HG02678 (cell line): Measurements from ENCODE around the gene TECPR1.
"Not testable (repeated sequence)": the region's sequence is repeated elsewhere in the genome, so short reads cannot be mapped to it uniquely, and the experiment has no call there.

Experiments
- ATAC-seq: cut with Tn5 transposase; IDR thresholded peaks from one replicate; pipeline ENCODE4 v1.9.1; 2021; ENCODE audit warnings: mild to moderate bottlenecking, moderate library complexity; ENCODE audit not compliant: unreplicated experiment

The TECPR1 gene

DNA sequence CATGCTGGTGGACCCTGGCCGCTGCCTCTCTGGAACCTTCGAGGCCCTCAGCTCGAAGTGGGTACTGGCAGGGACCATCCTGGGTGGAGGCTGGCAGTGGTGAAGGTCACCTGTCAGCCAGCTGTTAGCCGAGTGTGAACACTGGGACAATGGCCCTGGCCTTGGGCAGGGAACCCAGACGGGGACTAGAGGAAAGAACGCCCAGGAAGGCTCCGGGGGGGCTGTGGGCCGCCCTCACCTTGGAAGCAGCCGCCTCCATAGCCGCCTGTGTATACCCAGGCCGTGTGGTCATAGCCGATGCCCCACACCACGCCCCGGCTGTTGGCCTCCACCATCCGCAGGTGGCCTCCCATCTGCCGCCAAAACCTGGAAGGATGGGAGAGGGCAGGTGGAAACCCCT lies 23.2 kb downstream of the TECPR1 start:
- no peak for ATAC-seq

DNA sequence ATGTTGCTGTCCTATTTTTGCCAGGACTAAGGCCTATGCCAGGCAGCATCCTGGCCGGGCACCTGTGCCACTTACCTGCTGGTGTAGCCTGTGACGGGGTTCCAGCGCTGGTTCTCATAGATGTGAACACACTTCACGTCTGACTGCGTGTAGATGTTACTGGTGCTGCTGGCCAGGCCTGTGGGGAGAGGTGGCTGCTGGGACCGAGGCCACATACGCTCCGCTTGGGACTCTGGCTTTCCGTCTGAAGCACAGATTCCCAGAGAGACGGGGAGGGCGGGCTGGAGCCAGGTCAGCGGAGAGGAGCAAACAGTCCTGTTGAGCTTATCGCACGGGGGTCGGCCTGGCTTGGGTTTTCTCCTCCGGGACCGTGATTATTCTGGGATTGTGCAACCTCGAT lies 24.1 kb downstream of the TECPR1 start:
- no peak for ATAC-seq

DNA sequence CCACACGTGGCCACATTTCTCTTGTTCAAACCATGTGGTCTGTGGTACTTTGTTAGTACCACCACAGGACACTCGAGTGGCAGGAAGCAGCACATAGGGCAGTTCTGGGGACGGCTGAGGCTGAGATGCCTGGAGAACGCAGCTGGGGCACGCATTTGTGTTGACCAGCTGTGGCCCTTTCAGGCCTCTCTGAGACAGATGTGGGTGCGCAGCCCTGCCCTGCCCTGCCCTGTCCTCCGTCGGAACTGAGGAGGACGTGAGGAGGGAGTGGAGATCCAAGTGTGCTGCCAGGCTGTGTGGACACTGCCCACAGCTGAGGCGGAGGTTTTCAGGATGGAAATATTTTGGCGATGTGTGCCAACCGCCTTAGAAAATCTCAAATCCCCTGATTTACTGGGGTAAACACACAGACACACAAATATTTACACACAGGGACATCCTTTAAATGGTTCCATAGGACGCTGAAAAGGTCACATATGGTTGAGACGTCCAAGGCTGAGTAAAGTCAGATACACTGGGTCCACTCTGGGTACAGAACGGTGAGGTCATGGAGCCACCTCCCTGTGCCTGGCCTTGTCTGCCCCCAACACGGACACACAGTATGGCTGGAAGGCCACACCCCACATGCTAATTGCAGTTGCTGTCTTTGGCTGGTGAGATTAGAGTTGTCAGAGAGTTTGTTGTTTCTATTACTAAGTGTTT lies 26.0 kb downstream of the TECPR1 start:
- no peak for ATAC-seq

DNA sequence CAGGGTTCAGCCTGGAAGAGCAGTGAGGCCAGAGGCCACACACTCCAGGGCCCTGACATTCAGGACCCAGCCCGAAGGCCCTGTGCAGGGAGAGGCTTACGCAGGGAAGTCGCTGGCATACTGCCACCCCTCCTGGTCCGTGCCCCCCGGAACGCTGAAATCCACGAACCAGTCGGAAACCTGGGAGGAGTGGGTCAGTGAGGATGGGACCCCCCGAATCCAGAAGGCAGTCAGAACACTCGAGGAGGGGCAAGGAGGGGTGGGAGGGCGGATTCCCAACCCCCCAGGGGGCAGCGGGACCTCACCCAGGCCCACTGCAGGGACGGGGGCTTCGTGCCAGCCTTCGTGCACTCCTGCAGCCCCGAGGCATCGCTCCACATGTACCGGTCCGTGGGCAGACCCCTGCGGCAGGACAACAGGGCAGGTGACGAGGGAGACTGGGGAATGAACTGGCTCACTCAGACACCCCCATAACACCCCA lies 27.3 kb downstream of the TECPR1 start:
- ATAC-seq = no peak

DNA sequence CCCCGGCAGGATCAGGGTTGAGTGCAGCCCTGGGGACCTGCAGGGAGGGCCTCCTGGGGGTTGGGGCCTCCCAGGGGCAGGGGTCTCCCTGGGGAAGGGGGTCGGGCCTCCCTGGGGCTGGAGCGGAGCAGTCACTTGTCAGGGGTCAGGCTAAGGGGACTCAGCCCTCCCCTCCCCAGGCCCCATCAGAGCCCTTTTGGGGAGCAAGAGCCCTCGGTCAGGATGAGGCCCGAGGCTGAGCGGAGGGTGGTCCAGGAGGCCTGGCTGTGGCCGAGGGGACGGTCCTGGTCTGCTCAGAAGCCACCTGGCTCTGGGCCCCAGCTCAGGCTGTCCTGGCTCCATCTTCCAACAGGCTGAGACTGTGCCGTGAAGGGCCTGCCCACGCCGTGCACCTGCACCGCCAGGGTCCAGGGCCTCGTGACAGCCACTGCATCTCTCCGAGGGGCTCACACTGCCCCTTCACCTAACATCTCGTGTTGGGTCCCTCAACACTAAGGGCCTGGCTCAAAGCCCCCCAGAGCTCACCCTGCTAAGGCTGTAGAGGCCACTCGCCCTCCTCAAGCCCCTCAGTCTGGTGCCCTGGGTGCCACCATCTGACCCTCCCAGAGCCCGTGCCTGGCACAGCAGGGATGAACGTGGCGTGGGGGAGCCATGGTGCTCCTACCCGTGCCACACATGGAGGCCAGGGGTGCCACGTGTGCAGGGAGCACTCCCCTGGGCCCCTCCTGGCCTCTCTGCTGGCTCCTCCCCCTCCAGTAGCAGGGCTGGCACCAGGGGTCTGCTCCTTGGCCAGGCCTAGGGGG lies 27.9 kb downstream of the TECPR1 start:
- ATAC-seq = no peak

DNA sequence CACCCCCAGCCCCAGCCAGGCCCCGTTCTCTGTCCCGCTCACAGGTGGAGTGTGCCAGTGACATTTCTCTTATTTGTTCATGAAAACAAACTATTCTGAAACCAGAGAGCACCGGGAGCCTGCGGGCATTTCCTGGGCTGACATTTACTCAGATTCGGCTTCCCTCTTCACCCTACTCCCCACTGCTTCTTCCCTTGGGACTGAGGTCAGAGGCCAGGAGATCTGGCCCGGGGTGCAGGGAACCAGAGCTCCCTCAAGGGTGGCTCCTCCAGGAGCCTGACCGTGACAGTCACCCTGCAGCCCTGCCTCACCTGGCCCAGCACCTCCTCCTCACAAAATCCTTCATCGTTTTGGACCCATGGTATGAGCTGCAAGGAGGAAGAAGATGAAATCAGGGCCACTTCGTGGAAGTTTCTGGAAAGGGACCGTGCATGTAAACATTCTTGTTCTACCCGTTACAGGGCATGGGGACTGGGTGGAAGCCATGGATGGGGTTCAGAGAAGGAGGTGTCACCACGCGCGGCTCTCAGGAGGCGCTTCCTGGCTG lies 28.6 kb downstream of the TECPR1 start:
- ATAC-seq = no peak

DNA sequence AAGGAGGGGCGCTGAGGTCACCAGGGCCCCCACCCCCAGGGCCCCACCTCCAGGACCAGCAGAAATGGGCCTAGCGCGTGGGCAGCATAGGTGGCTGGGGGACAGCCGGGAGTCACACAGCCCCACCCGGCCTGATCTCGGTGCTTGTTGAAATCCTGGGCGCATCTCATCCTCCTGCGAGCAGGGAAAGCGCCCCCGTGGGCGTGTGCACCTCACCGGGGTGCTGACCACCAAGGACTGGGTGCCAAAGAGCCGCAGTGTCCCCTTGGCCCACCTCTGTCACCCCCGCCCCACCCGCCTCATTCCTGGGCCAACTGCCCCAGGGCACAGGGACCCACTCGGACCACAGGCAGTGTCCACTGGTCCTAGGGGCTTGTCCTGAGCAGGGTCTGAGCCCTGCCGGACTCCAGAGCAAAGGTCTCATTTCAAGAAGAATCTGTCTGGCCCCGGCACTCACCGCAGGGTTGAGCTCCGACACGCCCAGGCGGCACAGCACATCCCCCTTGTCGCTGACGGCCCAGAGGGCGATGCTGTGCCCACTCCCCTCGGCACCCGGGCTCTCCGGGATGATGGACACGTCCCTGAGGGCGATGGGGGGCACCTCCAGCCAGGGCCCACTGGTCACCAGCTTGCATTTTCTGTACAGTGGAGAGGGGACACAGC lies 29.4 kb downstream of the TECPR1 start:
- no peak for ATAC-seq

DNA sequence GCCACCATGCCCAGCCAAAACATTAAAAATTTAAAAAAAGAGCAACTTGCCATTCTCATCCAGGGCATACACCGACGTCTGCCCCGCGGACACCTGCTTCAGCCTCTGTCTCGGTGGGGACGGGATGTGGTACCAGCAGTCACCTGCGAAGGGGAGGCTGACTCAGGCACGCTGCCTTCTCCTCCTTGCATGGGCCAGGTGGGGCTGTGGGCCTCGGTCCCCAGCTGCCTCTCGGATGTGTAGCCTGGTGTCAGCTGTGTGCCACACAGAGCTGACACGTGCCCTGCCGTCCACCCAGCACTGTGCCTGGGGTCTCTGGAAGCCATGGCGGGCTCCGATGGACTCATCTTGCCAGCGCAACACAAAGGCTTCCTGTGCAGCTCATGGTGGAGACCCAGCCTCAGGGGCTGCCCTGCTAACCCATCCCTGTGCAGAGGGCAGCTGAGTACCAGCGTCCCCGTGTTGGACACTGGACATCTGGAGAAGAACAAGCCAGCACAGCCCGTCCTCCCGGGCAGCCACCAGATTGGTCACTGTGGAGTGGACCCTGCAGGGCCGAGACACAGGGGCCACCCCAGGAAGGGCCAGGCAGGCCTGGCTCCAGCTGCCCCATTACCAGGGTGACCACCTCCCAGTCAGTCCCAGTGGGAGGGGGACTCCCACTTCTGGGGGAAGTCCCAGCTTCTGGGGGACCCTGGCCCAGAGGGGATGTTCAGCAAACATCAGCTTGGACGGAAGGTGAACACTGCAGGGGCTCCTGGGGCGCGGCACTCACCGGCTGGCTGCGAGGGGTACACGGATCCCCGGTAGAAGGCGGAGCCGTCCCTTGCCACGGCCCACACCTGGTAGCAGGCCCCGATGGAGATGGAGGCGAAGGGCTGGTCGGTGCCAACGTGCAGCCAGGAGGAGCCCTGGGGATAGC lies 30.2 kb downstream of the TECPR1 start:
- no peak for ATAC-seq

DNA sequence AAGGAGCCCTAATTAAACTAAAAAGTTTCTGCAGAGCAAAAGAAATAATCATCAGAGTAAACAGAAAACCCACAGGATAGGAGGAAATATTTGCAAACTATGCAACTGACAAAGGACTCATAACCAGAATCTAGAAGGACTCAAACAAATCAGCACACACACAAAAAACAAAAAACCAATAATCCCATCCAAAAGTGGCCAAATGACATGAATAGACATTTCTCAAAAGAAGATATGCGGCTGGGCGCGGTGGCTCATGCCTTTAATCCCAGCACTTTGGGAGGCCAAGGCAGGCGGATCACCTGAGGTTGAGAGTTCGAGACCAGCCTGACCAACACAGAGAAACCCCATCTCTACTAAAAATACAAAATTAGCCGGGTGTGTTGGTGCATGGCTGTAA lies 32.6 kb downstream of the TECPR1 start:
- not testable (repeated sequence) for ATAC-seq

DNA sequence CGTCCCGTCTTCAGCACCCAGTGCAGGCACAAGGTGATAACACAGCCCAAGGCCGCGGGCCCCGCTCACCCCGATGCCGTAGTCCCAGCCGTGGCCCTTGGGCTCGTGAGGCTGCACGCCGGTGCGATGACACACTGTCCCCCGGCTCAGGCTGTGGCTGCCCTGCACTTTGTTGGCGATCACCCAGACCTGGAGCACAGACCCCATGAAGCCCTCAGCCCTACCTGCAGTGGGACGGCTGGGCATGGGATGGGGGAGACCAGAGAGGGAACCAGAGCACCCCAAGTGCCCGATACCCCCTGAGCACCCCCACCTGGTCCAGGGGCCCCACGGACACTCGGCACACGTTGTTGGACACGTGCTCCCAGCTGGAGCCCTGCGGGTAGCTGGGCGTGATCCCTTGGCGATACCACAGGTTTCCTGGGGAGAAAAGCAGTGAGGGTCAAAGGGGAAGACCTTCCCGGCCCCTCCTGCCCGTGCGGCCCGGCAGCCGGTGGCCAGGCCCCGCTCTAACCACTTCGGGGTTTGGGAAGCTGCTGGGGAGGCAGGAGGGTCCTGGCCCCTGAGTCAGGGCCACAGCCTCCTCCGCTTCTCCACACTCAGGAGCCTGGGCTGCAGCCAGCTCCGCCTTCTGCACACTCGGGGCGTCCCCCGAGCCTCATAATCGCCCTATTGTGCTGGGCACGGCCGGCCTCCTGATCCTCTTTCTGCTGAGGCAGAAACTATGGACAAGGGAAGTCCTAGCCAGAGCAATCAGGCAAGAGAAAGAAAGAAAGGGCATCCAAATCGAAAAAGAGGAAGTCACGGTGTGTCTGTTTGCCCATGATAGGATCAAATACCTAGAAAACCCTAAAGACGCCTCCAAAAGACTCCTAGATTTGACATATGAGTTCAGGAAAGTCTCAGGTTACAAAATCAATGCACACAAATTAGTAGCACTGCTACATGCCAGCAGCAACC lies 34.1 kb downstream of the TECPR1 start:
- ATAC-seq = no peak

DNA sequence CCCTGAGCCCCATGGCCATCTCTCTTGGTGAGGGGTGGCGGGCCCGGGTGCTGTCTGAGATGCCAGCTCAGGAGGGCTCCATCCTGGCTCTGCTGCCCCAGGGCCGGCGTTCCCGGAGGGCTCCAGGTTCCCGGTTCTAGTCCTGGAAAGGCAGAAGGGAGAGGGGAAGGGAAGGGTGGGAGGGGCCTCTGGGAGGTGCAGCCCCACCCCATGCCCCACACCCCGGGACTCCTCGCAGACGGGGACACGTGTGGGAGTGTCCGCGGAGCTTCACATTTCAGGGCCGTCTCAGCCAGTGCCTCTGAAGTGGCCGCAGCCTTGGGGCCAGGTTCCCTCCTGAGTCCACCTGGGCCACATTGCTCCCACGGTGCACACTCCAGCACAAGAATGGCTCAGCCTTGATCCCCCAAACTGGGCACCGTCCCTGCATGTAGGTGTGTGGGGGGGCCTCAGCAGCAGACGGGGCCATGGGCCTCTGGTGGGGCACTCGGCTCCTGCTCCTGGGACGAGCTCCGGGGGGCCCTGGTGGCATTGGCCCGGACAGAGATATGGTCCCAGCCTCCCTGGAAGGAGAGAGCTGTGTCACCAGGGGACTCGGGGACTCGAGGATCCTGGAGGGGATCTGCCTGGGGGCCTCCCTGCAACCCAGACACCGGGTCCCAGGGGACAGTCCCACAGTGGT lies 35.0 kb downstream of the TECPR1 start:
- no peak for ATAC-seq

DNA sequence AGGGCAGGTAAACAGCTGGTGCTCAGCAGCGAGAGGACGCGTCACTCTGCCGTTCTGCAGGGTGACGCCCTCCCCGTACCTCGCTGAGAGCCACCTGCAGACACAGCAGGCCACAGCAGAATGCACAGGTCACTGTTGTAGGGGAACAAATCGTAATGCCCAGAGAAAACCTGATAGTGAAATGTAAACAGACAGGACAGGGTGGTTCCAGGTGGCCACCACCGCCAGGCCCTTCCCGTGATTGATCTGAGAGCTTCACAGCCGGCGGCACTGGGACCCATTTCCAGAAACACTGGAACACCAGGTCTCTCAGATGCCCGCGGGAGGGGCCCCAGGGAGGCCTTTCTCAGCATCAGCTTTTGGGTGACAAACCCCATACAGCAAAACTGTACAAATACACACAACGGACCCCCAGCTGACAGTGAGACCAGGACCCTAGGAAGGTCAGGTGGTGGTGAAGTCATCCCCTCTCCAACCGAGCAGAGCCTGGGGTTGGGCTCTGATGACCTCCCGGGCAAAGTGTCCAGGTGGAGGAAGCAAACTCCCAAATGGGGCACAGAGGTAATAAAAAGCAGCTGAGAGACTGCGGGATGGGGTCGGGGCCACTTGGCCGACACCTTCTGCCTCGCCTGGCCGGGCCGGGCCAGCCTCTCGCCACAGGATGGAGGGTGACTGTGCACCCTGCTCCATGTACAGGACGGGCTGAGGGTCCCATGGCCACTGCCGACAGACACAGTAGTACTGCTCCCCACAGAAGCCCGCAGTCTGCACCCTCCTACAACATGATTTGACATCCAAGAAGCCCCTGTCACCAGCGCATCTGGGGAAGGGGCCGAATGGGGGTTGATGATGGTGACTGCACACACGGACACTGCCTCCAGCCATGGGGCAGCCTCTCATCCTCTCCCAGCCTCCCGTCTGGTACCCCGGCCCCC lies 36.2 kb downstream of the TECPR1 start:
- no peak for ATAC-seq

DNA sequence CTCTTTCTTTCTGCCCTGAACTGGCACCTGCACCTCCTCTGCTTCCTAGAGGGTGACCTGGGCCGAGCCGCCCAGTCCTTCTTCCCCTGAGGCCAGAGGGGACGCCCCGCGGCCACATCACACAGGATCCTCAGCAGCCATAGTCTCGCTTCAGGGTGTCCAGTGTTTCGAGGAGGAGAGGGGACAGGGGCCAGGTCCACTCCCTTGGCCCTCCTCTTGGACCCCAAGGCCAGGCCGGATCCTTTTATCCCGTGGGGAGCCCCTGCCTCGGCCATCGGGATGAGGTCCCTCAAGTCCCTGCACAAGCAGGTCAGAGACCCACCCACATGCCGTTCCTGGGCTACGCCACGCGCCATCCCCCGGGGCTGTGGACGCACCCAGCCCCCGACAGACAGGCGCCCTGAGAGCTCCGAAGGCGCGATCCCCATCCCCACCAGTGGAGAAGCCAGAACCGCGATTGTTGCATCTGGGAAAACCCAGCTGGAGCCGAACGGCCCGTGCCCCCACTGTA lies 37.2 kb downstream of the TECPR1 start:
- no peak for ATAC-seq

DNA sequence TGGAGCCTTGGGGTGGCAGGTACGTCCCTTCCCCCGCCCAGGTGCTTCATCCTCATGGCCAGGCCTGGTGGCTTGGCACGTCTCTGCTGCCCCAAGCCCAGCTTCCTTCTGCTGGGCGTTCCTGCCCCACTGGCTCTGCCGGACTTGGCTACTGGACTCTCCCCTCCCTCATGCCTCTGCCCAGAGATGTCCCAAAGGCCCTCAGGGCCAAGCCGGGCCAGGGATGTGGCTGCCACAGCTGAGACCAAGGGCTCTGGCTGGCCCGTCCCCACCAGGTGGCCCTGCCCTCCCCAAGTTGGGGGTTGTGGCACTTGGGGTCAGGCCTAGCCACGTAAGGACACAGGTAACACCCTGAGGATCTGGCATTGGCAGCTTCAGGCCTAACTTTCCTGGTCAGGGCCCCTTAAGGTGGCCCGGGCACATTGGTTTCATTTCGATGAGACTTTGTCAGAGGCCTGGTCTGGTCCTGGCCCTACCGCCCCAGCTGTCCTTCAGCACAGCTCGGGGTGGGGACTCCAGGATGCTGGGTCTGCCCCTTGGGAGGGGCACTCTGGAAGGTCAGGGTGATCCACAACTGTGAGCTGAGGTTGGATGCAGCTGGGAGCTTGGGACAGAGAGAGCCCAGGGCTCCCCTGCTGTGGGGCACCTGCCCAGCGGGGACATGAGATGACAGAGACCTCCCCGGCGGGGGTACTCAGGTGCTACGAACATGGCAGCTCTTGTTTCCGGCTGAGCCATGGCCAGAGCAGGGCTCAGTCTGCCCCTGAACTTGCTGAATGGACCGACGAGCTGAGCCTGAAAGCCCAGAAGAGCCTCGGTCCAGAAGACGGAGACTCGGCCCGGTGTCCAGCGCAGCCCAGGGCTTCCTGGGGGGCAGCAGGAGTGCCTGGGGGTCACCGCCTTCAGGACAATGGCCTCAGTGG lies 37.9 kb downstream of the TECPR1 start:
- ATAC-seq = no peak

DNA sequence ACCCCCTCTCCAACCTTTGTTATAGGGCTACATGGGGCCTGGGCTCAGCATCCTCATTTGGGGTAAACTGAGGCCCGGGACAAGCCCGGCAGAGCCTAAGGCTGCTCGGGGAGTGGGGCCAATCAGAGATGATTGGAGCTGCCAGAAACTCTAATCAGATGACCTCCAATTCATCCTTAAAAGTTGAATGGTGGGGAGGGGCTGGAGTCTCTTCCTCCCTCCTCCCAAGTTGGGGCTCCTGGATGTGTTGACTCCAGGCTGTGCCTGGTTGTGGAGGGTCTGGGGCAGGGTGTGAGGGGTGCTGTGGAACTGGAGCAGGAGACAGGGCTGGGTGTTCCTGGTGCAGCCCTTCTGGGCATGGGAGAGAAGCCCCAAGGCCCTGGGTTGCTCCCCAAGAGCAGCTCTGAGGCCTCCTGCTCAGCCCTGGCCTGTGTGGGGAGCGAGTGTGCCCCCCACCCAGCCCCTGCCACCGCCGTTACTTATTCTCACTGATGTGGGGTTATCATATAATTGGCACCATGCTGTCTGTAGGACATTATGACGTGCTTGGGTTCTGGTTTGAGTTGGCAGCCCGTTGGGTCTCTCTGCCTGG lies 38.6 kb downstream of the TECPR1 start:
- no peak for ATAC-seq

DNA sequence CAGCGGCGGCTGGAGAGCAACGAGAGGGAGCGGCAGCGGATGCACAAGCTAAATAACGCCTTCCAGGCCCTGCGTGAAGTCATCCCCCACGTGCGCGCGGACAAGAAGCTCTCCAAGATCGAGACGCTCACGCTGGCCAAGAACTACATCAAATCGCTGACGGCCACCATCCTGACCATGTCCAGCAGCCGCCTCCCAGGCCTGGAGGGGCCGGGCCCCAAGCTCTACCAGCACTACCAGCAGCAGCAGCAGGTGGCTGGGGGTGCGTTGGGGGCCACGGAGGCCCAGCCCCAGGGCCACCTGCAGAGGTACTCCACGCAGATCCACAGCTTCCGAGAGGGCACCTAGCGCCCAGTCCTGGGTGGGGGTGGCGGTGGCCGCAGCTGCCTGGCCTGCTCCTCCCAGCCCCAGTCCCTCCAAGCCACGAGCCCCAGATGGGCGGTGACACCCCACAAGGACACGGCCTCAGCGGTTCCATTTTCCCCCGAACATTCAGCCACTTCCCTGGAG lies 39.4 kb downstream of the TECPR1 start:
- ATAC-seq = no peak
